ENCODE results near the gene CCDC92.

The CCDC92 gene

GRCh38 chr12:123937707-123938591, 34.7 kb downstream of the CCDC92 start:
- DNase-seq (ENCODE audit: low read depth in 1 of 2, low spot score in 1 of 2), result peak in 1 of 2 donors; percentile 22

GRCh38 chr12:123936956-123937706, 35.5 kb downstream of the CCDC92 start:
- no peak for DNase-seq (ENCODE audit: low read depth in 1 of 2, low spot score in 1 of 2)

- DNase-seq (ENCODE audit: low read depth in 1 of 2, low spot score in 1 of 2), result no peak
Measured at GRCh38 chr12:123936471-123936870, 36.2 kb downstream of the CCDC92 start.

GRCh38 chr12:123935956-123936355, 36.7 kb downstream of the CCDC92 start:
- no peak for DNase-seq (ENCODE audit: low read depth in 1 of 2, low spot score in 1 of 2)

- DNase-seq (ENCODE audit: low read depth in 1 of 2, low spot score in 1 of 2), result no peak
Measured at GRCh38 chr12:123934829-123935228, 37.8 kb downstream of the CCDC92 start.

GRCh38 chr12:123934016-123934620, 38.5 kb downstream of the CCDC92 start:
- DNase-seq (ENCODE audit: low read depth in 1 of 2, low spot score in 1 of 2), result no peak

GRCh38 chr12:123933214-123933613, 39.4 kb downstream of the CCDC92 start:
- no peak for DNase-seq (ENCODE audit: low read depth in 1 of 2, low spot score in 1 of 2)

- no peak for DNase-seq (ENCODE audit: low read depth in 1 of 2, low spot score in 1 of 2)
Measured at GRCh38 chr12:123931686-123932321, 40.8 kb downstream of the CCDC92 start.

GRCh38 chr12:123929946-123930583, 42.6 kb downstream of the CCDC92 start:
- no peak for DNase-seq (ENCODE audit: low read depth in 1 of 2, low spot score in 1 of 2)

- no peak for DNase-seq (ENCODE audit: low read depth in 1 of 2, low spot score in 1 of 2)
Measured at GRCh38 chr12:123928897-123929296, 43.7 kb downstream of the CCDC92 start.

- DNase-seq (ENCODE audit: low read depth in 1 of 2, low spot score in 1 of 2), result no peak
Measured at GRCh38 chr12:123928274-123928865, 44.3 kb downstream of the CCDC92 start.

GRCh38 chr12:123924539-123924938, 48.1 kb downstream of the CCDC92 start:
- DNase-seq (ENCODE audit: low read depth in 1 of 2, low spot score in 1 of 2), result no peak

GRCh38 chr12:123923927-123924326, 48.7 kb downstream of the CCDC92 start:
- no peak for DNase-seq (ENCODE audit: low read depth in 1 of 2, low spot score in 1 of 2)

- DNase-seq (ENCODE audit: low read depth in 1 of 2, low spot score in 1 of 2), result no peak
Measured at GRCh38 chr12:123923038-123923437, 49.6 kb downstream of the CCDC92 start.

GRCh38 chr12:123919980-123920360, 52.7 kb downstream of the CCDC92 start:
- DNase-seq (ENCODE audit: low read depth in 1 of 2, low spot score in 1 of 2), result no peak

GRCh38 chr12:123917337-123917850, 55.2 kb downstream of the CCDC92 start:
- DNase-seq (ENCODE audit: low read depth in 1 of 2, low spot score in 1 of 2), result no peak

- DNase-seq (ENCODE audit: low read depth in 1 of 2, low spot score in 1 of 2), result peak in 1 of 2 donors; percentile 24
Measured at GRCh38 chr12:123916729-123917128, 55.9 kb downstream of the CCDC92 start.

- DNase-seq (ENCODE audit: low read depth in 1 of 2, low spot score in 1 of 2), result no peak
Measured at GRCh38 chr12:123914726-123915333, 57.8 kb downstream of the CCDC92 start.

GRCh38 chr12:123912415-123913380, 59.9 kb downstream of the CCDC92 start:
- DNase-seq (ENCODE audit: low read depth in 1 of 2, low spot score in 1 of 2), result no peak
